GM18868 (cell line): ENCODE results near the gene KIAA1671.
"Not testable (repeated sequence)": the region's sequence is repeated elsewhere in the genome, so short reads cannot be mapped to it uniquely, and the experiment has no call there.

Source experiments
- ATAC-seq: cut with Tn5 transposase; IDR thresholded peaks from one replicate; pipeline ENCODE4 v1.9.1; 2021; ENCODE audit warnings: mild to moderate bottlenecking, moderate library complexity; ENCODE audit not compliant: unreplicated experiment

KIAA1671 gene

DNA sequence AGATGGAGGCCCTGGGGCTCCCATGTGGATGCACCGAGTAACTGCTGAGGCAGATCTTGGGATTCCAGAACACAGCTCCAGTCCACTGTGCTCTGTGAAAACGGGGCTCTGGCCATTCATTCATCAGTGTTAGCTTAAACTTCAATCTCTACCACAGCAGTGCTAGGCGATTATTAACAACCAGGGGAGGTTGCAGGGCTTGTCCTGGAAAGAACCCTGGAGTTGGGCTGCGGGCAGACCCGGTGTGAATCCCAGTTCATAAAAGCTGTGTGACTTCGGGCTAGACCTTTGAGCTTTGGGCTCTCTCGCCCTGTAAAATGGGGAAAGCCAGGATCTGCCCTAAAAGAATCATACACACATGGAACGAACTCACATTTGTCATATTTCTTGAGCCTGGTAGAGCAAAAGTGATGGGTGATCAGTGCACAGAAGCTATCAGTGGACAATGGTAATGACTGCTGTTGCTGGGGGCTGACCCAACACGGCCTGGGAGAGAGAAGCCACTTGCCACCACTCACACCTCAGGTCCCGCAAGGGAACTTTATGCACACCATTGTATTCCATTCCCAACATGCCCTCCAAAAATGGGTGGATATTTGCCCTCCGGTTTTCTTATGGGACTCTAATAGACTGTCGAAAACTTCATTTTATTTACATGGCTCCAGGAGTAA is 231.6 kb downstream of the KIAA1671 start:
- no peak for ATAC-seq

DNA sequence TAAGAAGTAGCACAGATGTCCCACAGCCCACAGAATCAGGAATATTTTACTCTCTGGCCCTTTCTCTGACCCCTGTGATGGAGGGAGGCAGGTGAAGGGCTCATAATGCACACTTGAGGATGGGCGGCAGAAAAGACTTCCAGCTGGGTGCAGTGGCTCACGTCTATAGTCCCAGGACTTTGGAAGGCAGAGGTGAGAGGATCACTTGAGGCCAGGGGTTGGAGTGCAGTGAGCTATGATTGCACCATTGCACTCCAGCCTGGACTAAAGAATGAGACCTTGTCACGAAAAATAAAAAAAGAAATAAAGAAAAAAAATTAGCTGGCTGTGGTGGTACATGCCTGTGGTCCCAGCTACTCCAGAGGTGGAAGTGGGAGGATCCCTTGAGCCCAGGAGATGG is 233.6 kb downstream of the KIAA1671 start:
- no peak for ATAC-seq

DNA sequence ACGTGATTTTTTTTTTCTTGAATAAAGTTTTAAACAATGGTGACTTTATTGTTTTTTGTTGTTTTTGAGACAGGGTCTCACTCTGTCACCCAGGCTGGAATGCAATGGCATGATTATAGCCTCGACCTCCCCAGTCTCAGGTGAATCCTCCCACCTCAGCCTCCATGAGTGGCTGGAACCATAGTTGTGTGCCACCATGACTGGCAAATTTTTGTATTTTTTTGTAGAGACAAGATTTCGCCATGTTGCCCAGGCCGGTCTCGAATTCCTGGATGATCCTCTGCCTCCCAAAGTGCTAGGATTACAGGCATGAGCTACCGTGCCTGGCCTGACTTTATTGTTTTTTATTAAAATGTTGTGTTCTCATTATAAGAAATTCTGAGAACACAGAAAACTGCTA is 235.0 kb downstream of the KIAA1671 start:
- no peak for ATAC-seq

- no peak for ATAC-seq
Measured at GRCh38 chr22:25192406-25192805, 239.9 kb downstream of the KIAA1671 start.

DNA sequence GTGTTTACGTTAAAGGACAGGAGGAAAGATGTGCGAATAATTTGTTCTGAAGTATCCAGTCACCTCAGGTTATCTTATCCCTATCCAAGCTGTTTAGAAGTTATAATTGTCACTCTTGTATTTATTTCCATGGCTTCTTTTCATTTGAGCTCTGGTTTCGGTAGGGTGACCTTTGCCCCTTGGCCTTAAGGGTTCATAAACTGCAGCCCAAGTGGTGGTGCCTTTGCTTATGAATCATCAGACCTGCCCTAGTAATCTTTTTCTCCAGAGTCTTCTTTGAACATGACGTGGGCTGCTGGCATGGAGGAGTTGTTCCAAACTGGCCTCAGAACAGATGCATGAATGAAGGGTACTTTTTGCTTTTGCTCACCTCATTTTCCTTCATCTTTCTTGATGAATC is 240.6 kb downstream of the KIAA1671 start:
- no peak for ATAC-seq

DNA sequence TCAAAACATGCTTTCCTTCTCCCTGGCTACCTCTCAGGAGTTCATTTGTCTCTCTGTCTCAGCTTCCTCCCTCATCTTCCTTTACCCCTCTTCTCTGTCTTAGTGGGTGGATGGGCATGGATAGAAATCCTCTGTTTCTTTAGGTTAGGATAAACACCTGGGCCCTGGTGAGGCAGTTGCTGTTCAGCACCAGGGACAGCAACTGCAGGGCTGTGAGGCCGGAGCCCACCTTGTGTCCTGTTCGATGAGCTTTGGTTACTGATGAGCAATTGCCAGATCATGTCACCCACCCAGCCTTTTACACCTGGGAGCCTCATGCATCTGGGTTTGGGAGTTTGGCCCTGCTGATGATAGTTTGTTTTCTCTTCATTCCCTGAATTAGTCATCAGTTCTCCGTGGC is 241.0 kb downstream of the KIAA1671 start:
- no peak for ATAC-seq

DNA sequence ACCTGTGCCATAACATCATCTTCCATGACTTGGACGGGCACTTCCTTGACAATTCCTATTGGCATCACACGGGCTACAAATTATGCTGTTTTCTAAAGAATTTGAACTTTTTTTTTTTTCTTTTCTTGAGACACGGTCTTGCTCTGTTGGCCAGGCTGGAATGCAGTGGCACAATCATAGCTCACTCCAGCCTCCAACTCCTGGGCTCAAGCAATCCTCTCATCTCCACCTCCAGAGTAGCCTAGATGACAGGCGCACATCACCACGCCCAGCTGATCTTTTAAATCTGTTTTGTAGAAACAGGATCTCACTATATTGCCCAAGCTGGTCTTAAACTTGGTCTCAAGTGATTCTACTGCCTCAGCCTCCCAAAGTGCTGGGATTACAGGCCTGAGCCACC is 243.8 kb downstream of the KIAA1671 start:
- ATAC-seq: no peak

DNA sequence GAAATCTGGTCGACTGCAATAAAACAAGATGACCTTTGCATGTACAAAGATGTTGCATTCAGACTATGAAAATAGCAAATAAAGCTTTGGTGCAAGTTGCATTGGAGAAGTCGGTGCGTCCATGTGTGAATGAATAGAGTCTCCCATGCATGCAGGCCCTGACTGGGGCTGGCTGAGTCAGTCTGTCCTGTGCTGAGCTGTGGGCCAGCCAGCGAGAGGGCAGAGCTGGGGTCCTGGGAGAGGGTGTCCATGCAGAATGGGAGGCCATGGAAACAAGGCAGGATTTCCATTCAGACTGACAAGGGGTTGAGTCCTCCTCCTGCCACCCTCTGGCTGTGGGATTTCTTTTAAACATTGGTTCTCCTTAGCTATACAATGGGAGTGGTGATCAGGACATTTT is 244.8 kb downstream of the KIAA1671 start:
- ATAC-seq: no peak

GRCh38 chr22:25199731-25200520 is 247.4 kb downstream of the KIAA1671 start, which contains the start of gene CRYBB3:
Gene CRYBB3, plus strand, starts transcription at chr22:25199858. Its CDS starts 1,539 bp downstream, at chr22:25201397.
- no peak for ATAC-seq

GRCh38 chr22:25200967-25201366 is 248.5 kb downstream of the KIAA1671 start:
- no peak for ATAC-seq

DNA sequence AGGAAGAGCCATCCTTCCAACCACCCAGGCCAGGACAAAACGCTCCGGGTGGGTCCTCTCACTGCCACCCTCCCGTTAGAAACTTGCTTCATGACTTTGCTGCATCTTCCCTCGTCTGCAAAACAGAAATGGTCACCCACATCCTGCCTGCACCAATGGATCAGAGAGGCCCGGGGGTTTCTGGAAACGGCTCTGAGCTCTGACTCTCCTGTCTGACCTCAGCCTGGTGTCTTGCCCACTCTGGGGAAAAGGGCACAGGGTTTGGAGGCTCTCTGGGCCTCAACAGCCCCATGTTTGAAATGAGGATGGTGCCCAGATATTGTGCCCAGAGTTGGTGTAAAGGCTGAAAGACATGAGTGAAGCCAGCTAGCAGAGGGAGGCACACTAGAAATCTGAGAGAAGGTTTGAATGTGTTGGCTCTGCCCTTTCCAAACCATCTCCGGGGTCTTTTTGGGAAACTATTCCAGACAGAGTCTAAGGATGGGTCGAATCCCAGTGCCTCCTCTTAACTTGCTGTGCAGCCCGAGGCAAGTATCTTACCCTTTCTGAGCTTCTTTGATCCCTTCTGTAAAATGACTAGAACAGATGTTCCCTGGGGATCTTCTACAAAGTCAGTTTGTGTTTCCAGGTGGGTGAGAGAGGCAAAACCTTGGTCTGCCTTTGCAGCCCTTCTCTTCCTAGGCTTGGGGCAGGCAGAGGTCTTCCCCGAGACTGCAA is 249.2 kb downstream of the KIAA1671 start:
- ATAC-seq: no peak

DNA sequence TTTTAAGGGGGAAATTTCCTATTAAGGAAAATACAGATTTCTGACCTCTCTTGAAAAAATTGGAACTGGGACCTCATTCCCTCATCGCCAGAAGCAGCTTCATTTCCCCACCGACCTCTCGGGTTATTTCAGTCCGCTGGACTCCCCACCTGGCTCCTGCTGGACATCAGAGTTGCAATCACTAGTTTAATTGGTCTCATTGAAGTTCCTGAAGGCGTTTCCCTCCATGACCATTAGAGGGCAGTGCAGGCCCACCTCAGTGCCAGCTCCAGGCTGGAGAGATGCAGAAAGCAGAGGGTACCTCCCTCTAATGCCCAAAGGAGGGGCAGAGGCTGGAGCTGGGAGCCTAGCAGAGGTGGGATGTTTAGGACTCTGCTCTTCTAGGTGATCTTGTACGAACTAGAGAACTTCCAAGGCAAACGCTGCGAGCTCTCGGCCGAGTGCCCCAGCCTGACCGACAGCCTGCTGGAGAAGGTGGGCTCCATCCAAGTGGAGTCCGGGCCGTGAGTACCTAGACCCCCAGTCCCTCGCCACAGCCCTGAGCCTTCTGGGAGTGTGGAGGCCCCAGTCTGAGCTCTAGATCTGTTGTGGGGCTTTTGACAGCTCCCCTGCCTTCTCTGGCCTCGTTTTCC is 249.9 kb downstream of the KIAA1671 start:
- no peak for ATAC-seq

- no peak for ATAC-seq
Measured at GRCh38 chr22:25203082-25203481, 250.6 kb downstream of the KIAA1671 start.

GRCh38 chr22:25204547-25204946 is 252.0 kb downstream of the KIAA1671 start:
- ATAC-seq: not testable (repeated sequence)

DNA sequence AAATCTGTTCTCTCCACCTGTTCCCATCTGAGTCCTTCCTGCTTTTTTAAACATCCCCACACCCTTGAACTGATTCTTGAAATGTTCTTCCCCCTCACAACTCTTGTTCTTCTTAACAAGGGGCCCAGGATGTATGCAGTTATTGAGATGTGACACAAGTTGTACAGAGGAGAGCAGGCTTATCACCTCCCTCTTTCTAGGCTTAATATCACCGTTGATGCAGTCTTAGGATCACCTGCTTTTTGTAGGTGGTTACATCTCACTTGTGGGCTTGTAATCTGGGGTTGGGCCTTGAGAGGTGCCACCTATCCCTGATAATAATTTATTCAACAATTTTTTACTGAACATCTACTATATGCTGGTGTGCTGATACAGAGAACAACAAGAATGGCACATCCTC is 253.3 kb downstream of the KIAA1671 start:
- ATAC-seq: no peak

GRCh38 chr22:25206998-25207397 is 254.5 kb downstream of the KIAA1671 start:
- no peak for ATAC-seq

DNA sequence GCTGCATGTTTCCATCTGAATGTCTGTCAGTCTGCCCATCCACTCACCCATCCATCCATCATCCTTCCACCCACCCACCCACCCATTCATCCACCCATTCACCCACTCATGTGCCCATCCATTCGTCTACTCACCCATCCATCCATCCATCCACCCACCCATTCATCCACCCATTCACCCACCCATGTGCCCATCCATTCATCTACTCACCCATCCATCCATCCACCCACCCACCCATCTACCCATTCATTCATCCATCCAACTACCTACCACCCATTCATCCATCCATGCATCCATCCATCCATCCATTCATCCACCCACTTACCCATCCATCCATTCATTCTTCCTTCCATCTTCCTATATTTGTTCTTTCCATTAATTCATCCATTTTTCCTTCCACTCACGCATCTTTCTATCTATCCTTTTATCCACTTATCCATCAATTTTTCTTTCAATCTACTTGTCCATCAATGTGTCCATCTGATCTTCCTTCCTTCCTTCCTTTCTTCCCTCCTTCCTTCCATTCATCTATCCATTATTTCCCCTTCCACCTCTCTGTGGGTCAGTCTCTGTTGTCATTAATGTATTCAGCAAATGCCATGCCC is 255.1 kb downstream of the KIAA1671 start:
- no peak for ATAC-seq

DNA sequence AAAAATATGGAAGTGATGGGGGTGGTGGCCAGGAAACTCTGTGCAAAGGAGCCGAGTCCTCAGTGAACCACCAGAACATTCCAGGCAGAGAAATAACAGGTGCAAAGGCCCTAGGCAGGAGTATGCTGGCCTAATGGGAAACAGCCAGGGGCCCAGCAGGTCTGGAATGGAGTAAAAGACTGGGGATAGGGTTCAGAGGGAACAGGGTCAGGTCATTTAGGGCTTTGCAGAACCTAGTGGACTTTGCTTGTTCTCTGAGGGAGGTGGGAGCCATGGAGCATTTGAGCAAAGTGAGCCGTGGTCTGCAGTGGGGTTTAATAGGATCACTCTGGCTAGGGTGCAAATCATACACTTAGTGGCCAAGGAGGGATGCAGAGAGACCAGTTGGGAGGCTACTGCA is 255.8 kb downstream of the KIAA1671 start:
- ATAC-seq: no peak

GRCh38 chr22:25208743-25209505 is 256.4 kb downstream of the KIAA1671 start:
- no peak for ATAC-seq

GRCh38 chr22:25210793-25211192 is 258.3 kb downstream of the KIAA1671 start:
- no peak for ATAC-seq
